NOMO-1 (cell line): ENCODE measurements around the gene GLRA1.
"Not testable (repeated sequence)": the region's sequence is repeated elsewhere in the genome, so short reads cannot be mapped to it uniquely, and the experiment has no call there.

Experiments used
- DNase-seq, 2 experiments: peaks; one replicate each; lab custom pipeline; 2025; ENCODE audit not compliant: unreplicated experiment in 2 of 2; lab: John Stamatoyannopoulos, UW

GLRA1 gene

GRCh38 chr5:151917904-151918303 lies 6.7 kb downstream of the GLRA1 start:
- no peak for DNase-seq

GRCh38 chr5:151913425-151913824 lies 11.2 kb downstream of the GLRA1 start:
- no peak for DNase-seq

GRCh38 chr5:151912360-151912759 lies 12.3 kb downstream of the GLRA1 start:
- DNase-seq: no peak

GRCh38 chr5:151911011-151911410 lies 13.6 kb downstream of the GLRA1 start:
- no peak for DNase-seq

- DNase-seq: no peak
Measured at GRCh38 chr5:151909628-151910027, 15.0 kb downstream of the GLRA1 start.

GRCh38 chr5:151906246-151906645 lies 18.4 kb downstream of the GLRA1 start:
- no peak for DNase-seq

GRCh38 chr5:151905557-151905961 lies 19.1 kb downstream of the GLRA1 start:
- DNase-seq: no peak

GRCh38 chr5:151904909-151905308 lies 19.7 kb downstream of the GLRA1 start:
- DNase-seq: no peak

- DNase-seq: no peak
Measured at GRCh38 chr5:151904127-151904526, 20.5 kb downstream of the GLRA1 start.

GRCh38 chr5:151903243-151903653 lies 21.4 kb downstream of the GLRA1 start:
- no peak for DNase-seq

GRCh38 chr5:151902215-151902614 lies 22.4 kb downstream of the GLRA1 start:
- no peak for DNase-seq

- no peak for DNase-seq
Measured at GRCh38 chr5:151901611-151902010, 23.0 kb downstream of the GLRA1 start.

GRCh38 chr5:151900891-151901290 lies 23.8 kb downstream of the GLRA1 start:
- no peak for DNase-seq

- DNase-seq: no peak
Measured at GRCh38 chr5:151899399-151899798, 25.3 kb downstream of the GLRA1 start.

GRCh38 chr5:151897896-151898295 lies 26.8 kb downstream of the GLRA1 start:
- DNase-seq: no peak

- DNase-seq: no peak
Measured at GRCh38 chr5:151897020-151897552, 27.6 kb downstream of the GLRA1 start.

- DNase-seq: no peak
Measured at GRCh38 chr5:151896031-151896691, 28.5 kb downstream of the GLRA1 start.

- no peak for DNase-seq
Measured at GRCh38 chr5:151895660-151896030, 29.0 kb downstream of the GLRA1 start.

- DNase-seq: not testable (repeated sequence)
Measured at GRCh38 chr5:151893485-151893884, 31.2 kb downstream of the GLRA1 start.

GRCh38 chr5:151892393-151892792 lies 32.3 kb downstream of the GLRA1 start:
- no peak for DNase-seq

- no peak for DNase-seq
Measured at GRCh38 chr5:151890299-151890698, 34.4 kb downstream of the GLRA1 start.

- DNase-seq: no peak
Measured at GRCh38 chr5:151889614-151890013, 35.0 kb downstream of the GLRA1 start.
